Choroid plexus epithelial cell (primary cell): ENCODE measurements around the gene MEP1A.
"Not testable (repeated sequence)": the region's sequence is repeated elsewhere in the genome, so short reads cannot be mapped to it uniquely, and the experiment has no call there.

Experiments used
- DNase-seq: peaks from one replicate; pipeline ENCODE4 v3.0.0-alpha.2; 2010; ENCODE audit warnings: low read depth
- H3K4me3 ChIP-seq: 2 replicates; pipeline ENCODE4 v1.5.1; 2011; ENCODE audit warnings: low read depth, mild to moderate bottlenecking, control low read depth, low read length, moderate library complexity
- TF ChIP-seq, protein P1 (sequence below): conservative IDR thresholded peaks from 2 replicates; pipeline ENCODE4 v1.5.1; 2011; ENCODE audit warnings: low read depth, mild to moderate bottlenecking, control low read depth, inconsistent platforms, low read length, moderate library complexity

The MEP1A gene

DNA sequence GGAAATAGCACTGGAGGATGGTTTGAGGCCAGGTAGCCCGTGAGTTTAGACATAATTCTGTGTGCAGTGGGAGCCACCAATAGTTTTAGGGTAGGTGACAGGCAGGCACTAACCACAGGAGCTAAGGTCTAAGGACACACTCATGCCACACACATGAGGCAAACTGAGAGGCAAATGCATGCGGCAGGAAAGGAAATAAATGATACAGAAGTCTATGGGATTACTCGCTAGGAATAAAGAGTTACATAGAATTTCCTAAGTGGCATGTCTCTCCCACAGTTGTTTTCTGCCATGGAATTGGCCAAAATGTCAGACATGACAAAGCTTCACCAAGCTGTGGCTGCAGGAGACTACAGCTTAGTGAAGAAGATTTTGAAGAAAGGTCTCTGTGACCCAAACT lies 41.5 kb upstream of the MEP1A start:
- no peak overlapping the region for H3K4me3 ChIP-seq
- no peak for DNase-seq
- TF ChIP-seq, protein P1, sequence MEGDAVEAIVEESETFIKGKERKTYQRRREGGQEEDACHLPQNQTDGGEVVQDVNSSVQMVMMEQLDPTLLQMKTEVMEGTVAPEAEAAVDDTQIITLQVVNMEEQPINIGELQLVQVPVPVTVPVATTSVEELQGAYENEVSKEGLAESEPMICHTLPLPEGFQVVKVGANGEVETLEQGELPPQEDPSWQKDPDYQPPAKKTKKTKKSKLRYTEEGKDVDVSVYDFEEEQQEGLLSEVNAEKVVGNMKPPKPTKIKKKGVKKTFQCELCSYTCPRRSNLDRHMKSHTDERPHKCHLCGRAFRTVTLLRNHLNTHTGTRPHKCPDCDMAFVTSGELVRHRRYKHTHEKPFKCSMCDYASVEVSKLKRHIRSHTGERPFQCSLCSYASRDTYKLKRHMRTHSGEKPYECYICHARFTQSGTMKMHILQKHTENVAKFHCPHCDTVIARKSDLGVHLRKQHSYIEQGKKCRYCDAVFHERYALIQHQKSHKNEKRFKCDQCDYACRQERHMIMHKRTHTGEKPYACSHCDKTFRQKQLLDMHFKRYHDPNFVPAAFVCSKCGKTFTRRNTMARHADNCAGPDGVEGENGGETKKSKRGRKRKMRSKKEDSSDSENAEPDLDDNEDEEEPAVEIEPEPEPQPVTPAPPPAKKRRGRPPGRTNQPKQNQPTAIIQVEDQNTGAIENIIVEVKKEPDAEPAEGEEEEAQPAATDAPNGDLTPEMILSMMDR = no peak

DNA sequence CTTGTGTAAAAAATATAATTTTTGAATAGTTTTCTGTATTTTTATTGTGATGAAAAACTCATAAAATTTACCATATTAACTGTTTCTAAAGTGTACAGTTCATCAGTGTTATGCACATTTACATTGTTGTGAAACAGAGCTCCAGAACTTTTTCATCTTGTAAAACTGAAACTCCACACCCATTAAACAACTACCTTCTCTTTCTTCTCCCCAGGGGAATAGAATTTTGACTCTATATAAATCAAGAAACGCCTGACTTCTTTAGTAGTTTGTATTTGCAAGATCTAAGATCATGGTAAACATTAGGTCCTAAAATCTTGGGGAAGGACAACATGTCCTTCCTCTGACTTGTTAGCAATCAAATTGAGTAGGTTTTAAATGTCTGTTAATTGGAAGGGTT lies 37.3 kb upstream of the MEP1A start:
- TF ChIP-seq, protein P1 = no peak
- no peak overlapping the region for H3K4me3 ChIP-seq

GRCh38 chr6:46756469-46757213 lies 36.5 kb upstream of the MEP1A start:
- DNase-seq = no peak
- TF ChIP-seq, protein P1 = no peak
- no peak overlapping the region for H3K4me3 ChIP-seq

More for the DNA sequence above, 37.3 kb upstream of the MEP1A start:
- no peak for DNase-seq

GRCh38 chr6:46757214-46757596 lies 36.0 kb upstream of the MEP1A start:
- TF ChIP-seq, protein P1 = no peak
- H3K4me3 ChIP-seq = no peak overlapping the region
- no peak for DNase-seq

DNA sequence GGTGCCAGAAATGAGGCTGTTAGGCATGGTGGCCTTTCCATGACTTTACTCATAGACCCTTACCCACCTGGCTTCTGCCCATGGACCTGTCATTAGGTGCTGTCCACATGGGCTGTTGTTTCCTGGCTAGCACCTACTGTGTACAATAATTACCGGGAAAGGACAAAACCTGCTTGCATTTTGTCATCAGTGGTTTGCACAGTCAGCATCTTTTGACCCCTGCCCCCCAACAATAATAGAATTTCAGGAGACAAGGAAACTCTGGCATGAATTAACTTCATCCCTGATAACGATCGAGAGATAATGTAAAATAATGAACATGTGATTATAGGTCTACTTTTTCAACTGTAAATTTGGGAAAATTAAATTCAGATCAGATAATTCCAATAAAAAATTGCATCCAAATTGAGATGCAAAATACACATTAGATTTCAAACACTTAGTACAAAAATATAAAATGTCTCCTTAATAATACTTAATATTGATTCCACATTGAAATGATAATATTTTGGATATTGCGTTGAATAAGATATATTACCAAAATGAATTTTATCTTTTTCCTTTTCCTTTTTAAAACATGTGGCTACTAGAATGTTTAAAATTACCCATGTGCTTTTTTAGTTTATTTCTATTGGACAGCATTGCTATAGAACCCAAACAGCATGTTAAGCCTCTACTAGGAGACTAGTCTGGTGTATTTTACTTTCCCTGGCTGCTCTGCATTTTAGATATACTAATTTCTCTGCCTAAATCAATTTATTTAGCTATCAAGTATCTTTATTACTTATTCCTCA lies 34.0 kb upstream of the MEP1A start:
- H3K4me3 ChIP-seq = no peak overlapping the region
- TF ChIP-seq, protein P1 = no peak
- DNase-seq = no peak

- no peak for DNase-seq
- no peak overlapping the region for H3K4me3 ChIP-seq
- TF ChIP-seq, protein P1 = no peak
Observed at GRCh38 chr6:46760925-46761324, 32.3 kb upstream of the MEP1A start.

DNA sequence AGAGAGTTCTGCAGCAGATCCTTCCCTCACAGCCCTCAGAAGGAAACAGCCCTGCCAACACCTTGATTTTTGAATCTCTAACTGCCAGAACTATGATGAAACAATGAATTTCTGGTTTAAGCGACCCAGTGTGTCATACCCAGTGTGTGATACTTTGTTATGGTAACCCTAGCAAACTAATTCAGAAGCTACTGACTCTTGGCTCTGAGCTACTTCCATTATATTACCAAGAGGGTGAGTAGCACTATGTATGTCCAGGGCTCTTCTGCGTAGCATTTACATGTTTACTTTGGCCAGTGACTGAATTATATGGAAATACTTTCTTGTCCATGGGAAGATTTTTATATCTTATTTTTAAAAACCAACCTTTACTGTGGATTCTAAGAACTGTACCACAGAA lies 29.7 kb upstream of the MEP1A start:
- H3K4me3 ChIP-seq = no peak overlapping the region
- no peak for DNase-seq
- TF ChIP-seq, protein P1 = no peak

DNA sequence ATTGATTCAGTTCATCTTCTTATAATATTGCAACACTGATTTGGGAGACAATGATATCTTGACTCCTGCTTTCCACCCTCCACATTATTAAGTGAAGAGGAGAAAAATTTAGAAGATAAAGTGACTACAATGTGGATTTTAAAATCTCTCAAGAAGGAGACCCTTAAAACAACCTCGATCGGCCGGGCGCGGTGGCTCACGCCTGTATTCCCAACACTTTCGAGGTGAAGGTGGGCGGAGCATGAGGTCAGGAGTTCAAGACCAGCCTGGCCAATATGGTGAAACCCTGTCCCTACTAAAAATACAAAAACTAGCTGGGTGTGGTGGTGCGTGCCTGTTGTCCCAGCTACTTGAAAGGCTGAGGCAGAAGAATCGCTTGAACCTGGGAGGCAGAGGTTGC lies 28.9 kb upstream of the MEP1A start:
- DNase-seq, H3K4me3 ChIP-seq: not testable (repeated sequence)
